HUES64 (cell line): Measurements from ENCODE around the gene DHRS13.
"Not testable (repeated sequence)": the region's sequence is repeated elsewhere in the genome, so short reads cannot be mapped to it uniquely, and the experiment has no call there.

Experiments
- H3K27ac ChIP-seq: 2 replicates; pipeline ENCODE4 v1.7.0; 2013; ENCODE audit warnings: low read depth, low read length, inconsistent platforms
- H3K27me3 ChIP-seq: 2 replicates; pipeline ENCODE4 v1.6.1; 2013; ENCODE audit warnings: mild to moderate bottlenecking, low read length; ENCODE audit not compliant: insufficient read depth
- H3K36me3 ChIP-seq: 2 replicates; pipeline ENCODE4 v1.6.1; 2013; ENCODE audit warnings: mild to moderate bottlenecking, low read length; ENCODE audit not compliant: insufficient read depth
- H3K4me1 ChIP-seq: 2 replicates; pipeline ENCODE4 v1.6.1; 2013; ENCODE audit warnings: mild to moderate bottlenecking, low read length, moderate library complexity; ENCODE audit not compliant: insufficient read depth
- H3K4me3 ChIP-seq: 2 replicates; pipeline ENCODE4 v1.5.1; 2013; ENCODE audit warnings: mild to moderate bottlenecking, low read length, moderate library complexity
- H3K9ac ChIP-seq: 2 replicates; pipeline ENCODE4 v1.6.1; 2013; ENCODE audit warnings: mild to moderate bottlenecking, low read depth, low read length
- H3K9me3 ChIP-seq: 2 replicates; pipeline ENCODE4 v1.6.1; 2013; ENCODE audit warnings: low read depth, low read length; ENCODE audit not compliant: insufficient read depth
- WGBS: fragments of 150-250, 120-280 bp; methylation state at CpG from one replicate; pipeline ENCODE4 v1.1.7; 2013; ENCODE audit warnings: missing lambda C conversion rate; 5-methylcytosine and 5-hydroxymethylcytosine counted together

Gene DHRS13

DNA sequence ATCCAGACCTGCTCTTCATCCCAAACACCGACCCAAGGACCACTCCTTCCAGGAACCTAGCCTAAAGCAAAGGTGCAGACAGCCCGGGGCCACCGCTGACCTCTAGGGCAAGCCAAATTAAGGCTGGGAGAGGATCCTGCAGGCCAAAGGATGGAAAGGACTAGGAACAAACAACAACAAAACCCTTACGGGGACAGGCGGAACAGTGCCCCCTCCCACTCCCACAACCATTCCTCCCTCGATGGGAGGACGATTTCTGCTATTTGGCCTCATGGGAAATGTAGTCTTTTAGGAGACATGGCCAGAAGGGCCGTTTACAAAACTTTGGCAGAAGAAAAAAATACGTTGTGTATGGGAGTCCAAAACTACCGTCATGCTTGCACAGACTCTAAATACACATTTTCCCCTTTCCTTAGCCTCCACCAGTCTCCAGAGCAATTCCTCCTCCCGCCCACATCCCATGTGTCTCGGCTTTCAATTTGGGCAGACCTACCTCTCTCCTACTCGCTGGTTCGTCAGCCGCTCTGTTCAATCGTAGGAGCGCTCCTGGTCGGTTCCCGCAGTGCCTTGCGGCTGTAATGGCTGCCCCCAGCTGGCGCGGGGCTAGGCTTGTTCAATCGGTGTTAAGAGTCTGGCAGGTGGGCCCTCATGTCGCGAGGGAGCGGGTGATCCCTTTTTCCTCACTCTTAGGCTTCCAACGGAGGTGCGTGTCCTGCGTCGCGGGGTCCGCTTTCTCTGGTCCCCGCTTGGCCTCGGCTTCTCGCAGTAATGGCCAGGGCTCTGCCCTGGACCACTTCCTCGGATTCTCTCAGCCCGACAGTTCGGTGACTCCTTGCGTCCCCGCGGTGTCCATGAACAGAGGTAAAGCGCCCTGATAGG lies 48.2 kb downstream of the DHRS13 start, which contains the start of gene ERAL1:
Gene ERAL1 (plus strand): TSS at position 560 of the 879 bp plus-strand sequence. CDS start 19 bp downstream, at position 579.
- peak within 1 kb of the TSS; percentile 79 for H3K9ac ChIP-seq
- peaks cover 26% of the 10 kb centered on the region for H3K36me3 ChIP-seq
- H3K4me3 ChIP-seq = peak within 1 kb of the TSS; percentile 74
- no peaks in the 10 kb centered on the region for H3K27me3 ChIP-seq
- peak within 1 kb of the TSS; percentile 63; the same call in 1 of the 2 replicates for H3K27ac ChIP-seq
- no peaks in the 10 kb centered on the region for H3K4me1 ChIP-seq
- 1% methylated on average over 42 of the region's 42 CpGs for WGBS
- H3K9me3 ChIP-seq = no peaks in the 10 kb centered on the region

GRCh38 chr17:28853295-28853694 lies 49.6 kb downstream of the DHRS13 start:
- Histone ChIP-seq H3K27ac (no peak overlapping the region), H3K4me1 (no peaks in the 10 kb centered on the region), H3K9ac (no peak overlapping the region), H3K9me3 (no peaks in the 10 kb centered on the region), H3K36me3 (peaks cover 15% of the 10 kb centered on the region), H3K4me3 (no peak overlapping the region), H3K27me3 (no peaks in the 10 kb centered on the region)
- WGBS = 98% methylated on average over 2 of the region's 2 CpGs

GRCh38 chr17:28849281-28849680 lies 53.6 kb downstream of the DHRS13 start:
- WGBS = 97% methylated on average over 4 of the region's 5 CpGs
- H3K4me3 ChIP-seq = no peak overlapping the region
- H3K36me3 ChIP-seq = no peaks in the 10 kb centered on the region
- H3K4me1 ChIP-seq = no peaks in the 10 kb centered on the region
- H3K27me3 ChIP-seq = no peaks in the 10 kb centered on the region
- no peak overlapping the region for H3K9ac ChIP-seq
- H3K27ac ChIP-seq = no peak overlapping the region
- H3K9me3 ChIP-seq = no peaks in the 10 kb centered on the region

DNA sequence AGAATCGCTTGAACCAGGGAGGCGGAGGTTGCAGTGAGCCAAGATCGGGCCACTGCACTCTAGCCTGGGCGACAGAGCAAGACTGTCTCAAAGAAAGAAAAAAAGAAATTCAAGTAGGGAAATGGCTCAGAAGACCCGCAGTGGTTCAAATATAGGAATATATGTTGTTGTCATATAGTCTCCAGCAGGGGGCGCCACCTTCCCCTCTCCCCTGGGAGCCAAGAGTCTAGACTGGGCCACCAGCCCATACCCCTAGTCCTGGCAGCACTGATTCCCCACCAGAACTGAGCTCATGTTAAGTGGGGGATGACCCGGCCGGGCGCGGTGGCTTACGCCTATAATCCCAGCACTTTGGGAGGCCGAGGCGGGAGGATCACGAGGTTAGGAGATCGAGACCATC lies 54.2 kb downstream of the DHRS13 start:
- not testable (repeated sequence) for H3K36me3 ChIP-seq, H3K9me3 ChIP-seq

More for the DNA sequence above, 54.2 kb downstream of the DHRS13 start:
- H3K27me3 ChIP-seq, H3K4me1 ChIP-seq, H3K4me3 ChIP-seq, H3K9ac ChIP-seq, H3K27ac ChIP-seq: not testable (repeated sequence)
- 88% methylated on average over 15 of the region's 15 CpGs for WGBS
